ENCODE measurements around the gene FAM200C.

Gene FAM200C

GRCh38 chr5:160419458-160420330 lies 19.8 kb upstream of the FAM200C start:
- DNase-seq (ENCODE audit: low spot score), result no peak

GRCh38 chr5:160418561-160419457 lies 19.0 kb upstream of the FAM200C start, which contains the start of gene SLU7:
Gene SLU7 (minus strand): TSS chr5:160419081. CDS start chr5:160415294, 3,787 bp downstream.
- DNase-seq (ENCODE audit: low spot score), result peak; percentile 95

GRCh38 chr5:160398806-160399205 lies 1.0 kb downstream of the FAM200C start:
- DNase-seq (ENCODE audit: low spot score), result no peak

- DNase-seq (ENCODE audit: low spot score), result no peak
These were observed 2.4 kb downstream of the FAM200C start for GRCh38 chr5:160397492-160397891.

- DNase-seq (ENCODE audit: low spot score), result no peak
These were observed 4.7 kb downstream of the FAM200C start for GRCh38 chr5:160395111-160395510.

GRCh38 chr5:160390787-160391696 lies 8.8 kb downstream of the FAM200C start:
- DNase-seq (ENCODE audit: low spot score), result peak; percentile 63

GRCh38 chr5:160387445-160387844 lies 12.4 kb downstream of the FAM200C start:
- no peak for DNase-seq (ENCODE audit: low spot score)

GRCh38 chr5:160385496-160385895 lies 14.4 kb downstream of the FAM200C start:
- no peak for DNase-seq (ENCODE audit: low spot score)

GRCh38 chr5:160384681-160385080 lies 15.2 kb downstream of the FAM200C start:
- DNase-seq (ENCODE audit: low spot score), result no peak

- DNase-seq (ENCODE audit: low spot score), result no peak
These were observed 17.5 kb downstream of the FAM200C start for GRCh38 chr5:160382346-160382745.

- DNase-seq (ENCODE audit: low spot score), result no peak
These were observed 19.8 kb downstream of the FAM200C start for GRCh38 chr5:160380041-160380440.

- DNase-seq (ENCODE audit: low spot score), result peak; percentile 24
These were observed 20.3 kb downstream of the FAM200C start for GRCh38 chr5:160379511-160379910.

- DNase-seq (ENCODE audit: low spot score), result no peak
These were observed 21.5 kb downstream of the FAM200C start for GRCh38 chr5:160378330-160378729.

GRCh38 chr5:160377651-160378050 lies 22.2 kb downstream of the FAM200C start:
- DNase-seq (ENCODE audit: low spot score), result no peak

GRCh38 chr5:160376416-160376815 lies 23.4 kb downstream of the FAM200C start:
- no peak for DNase-seq (ENCODE audit: low spot score)

GRCh38 chr5:160375701-160376100 lies 24.2 kb downstream of the FAM200C start:
- no peak for DNase-seq (ENCODE audit: low spot score)

GRCh38 chr5:160375166-160375565 lies 24.7 kb downstream of the FAM200C start:
- DNase-seq (ENCODE audit: low spot score), result no peak

GRCh38 chr5:160371294-160371693 lies 28.6 kb downstream of the FAM200C start:
- no peak for DNase-seq (ENCODE audit: low spot score)

- no peak for DNase-seq (ENCODE audit: low spot score)
These were observed 29.2 kb downstream of the FAM200C start for GRCh38 chr5:160370713-160371034.

GRCh38 chr5:160369990-160370712 lies 29.7 kb downstream of the FAM200C start, which contains the start of gene C1QTNF2:
Gene C1QTNF2 (minus strand): TSS chr5:160370626. CDS start chr5:160355011, 15,615 bp downstream.
- DNase-seq (ENCODE audit: low spot score), result no peak

GRCh38 chr5:160367885-160368284 lies 32.0 kb downstream of the FAM200C start:
- no peak for DNase-seq (ENCODE audit: low spot score)

Data from NAMALWA (cell line).